ENCODE results near the gene SF3B3. TPM values are rescaled to one million over a fixed set of nuclear protein-coding genes. Genes with fewer than 3 reads are reported as not detected.

The SF3B3 gene
- total RNA-seq = 100 to 1,000 TPM in 1 of 2 donors, 10 to 100 TPM in 1; 94.6 to 123 TPM

- H3K9me3 ChIP-seq = no peaks in the 10 kb centered on the region
- ATAC-seq (ENCODE audit: insufficient number of reproducible peaks, low FRiP score, low read depth) = peak; percentile 89
- H3K27ac ChIP-seq = peak within 1 kb of the TSS; percentile 81 to 86
- peak within 1 kb of the TSS; percentile 78 for H3K4me3 ChIP-seq
- DNase-seq (ENCODE audit: low spot score) = no peak
- peaks cover 12% of the 10 kb centered on the region for H3K36me3 ChIP-seq
- peaks cover 12 to 41% of the 10 kb centered on the region in 2 donors for H3K4me1 ChIP-seq (ENCODE audit: control insufficient read depth in 1 of 2, low read depth in 2 of 2)
- no peaks in the 10 kb centered on the region for H3K27me3 ChIP-seq (replicated peaks; ENCODE audit: insufficient read depth)
- no peak for TF ChIP-seq CTCF (IDR thresholded peaks at IDR 0.05)
These were observed at the start of gene SF3B3 for GRCh38 chr16:70523743-70524398. Gene SF3B3, plus strand, starts transcription at chr16:70523816. Its CDS starts 2,841 bp downstream, at chr16:70526657.

GRCh38 chr16:70474320-70475053 lies 49.1 kb upstream of the SF3B3 start:
- Histone ChIP-seq H3K36me3 (peaks cover 31% of the 10 kb centered on the region), H3K4me1 (ENCODE audit: control insufficient read depth in 1 of 2, low read depth in 2 of 2) (peaks cover 0 to 12% of the 10 kb centered on the region in 2 donors), H3K4me3 (no peak overlapping the region), H3K27me3 (replicated peaks; ENCODE audit: insufficient read depth) (no peaks in the 10 kb centered on the region), H3K9me3 (no peaks in the 10 kb centered on the region), H3K27ac (no peak overlapping the region)
- DNase-seq (ENCODE audit: low spot score) = no peak
- no peak for TF ChIP-seq CTCF (IDR thresholded peaks at IDR 0.05)
- no peak for ATAC-seq (ENCODE audit: insufficient number of reproducible peaks, low FRiP score, low read depth)

- peaks cover 0 to 12% of the 10 kb centered on the region in 2 donors for H3K4me1 ChIP-seq (ENCODE audit: control insufficient read depth in 1 of 2, low read depth in 2 of 2)
- H3K27me3 ChIP-seq (replicated peaks; ENCODE audit: insufficient read depth) = no peaks in the 10 kb centered on the region
- no peak for DNase-seq (ENCODE audit: low spot score)
- no peak for TF ChIP-seq CTCF (IDR thresholded peaks at IDR 0.05)
- no peak for ATAC-seq (ENCODE audit: insufficient number of reproducible peaks, low FRiP score, low read depth)
- no peak overlapping the region for H3K27ac ChIP-seq
- no peak overlapping the region for H3K4me3 ChIP-seq
- no peaks in the 10 kb centered on the region for H3K9me3 ChIP-seq
- peaks cover 39% of the 10 kb centered on the region for H3K36me3 ChIP-seq
These were observed 48.4 kb upstream of the SF3B3 start for GRCh38 chr16:70475054-70475871.

- Histone ChIP-seq H3K36me3 (peaks cover 48% of the 10 kb centered on the region), H3K27me3 (replicated peaks; ENCODE audit: insufficient read depth) (no peaks in the 10 kb centered on the region), H3K27ac (peak overlapping the region in 1 of 2 donors; percentile 56), H3K4me3 (no peak overlapping the region), H3K9me3 (no peaks in the 10 kb centered on the region), H3K4me1 (ENCODE audit: control insufficient read depth in 1 of 2, low read depth in 2 of 2) (peaks cover 0 to 13% of the 10 kb centered on the region in 2 donors)
- no peak for ATAC-seq (ENCODE audit: insufficient number of reproducible peaks, low FRiP score, low read depth)
- no peak for DNase-seq (ENCODE audit: low spot score)
- TF ChIP-seq CTCF (IDR thresholded peaks at IDR 0.05) = no peak
These were observed 47.2 kb upstream of the SF3B3 start for GRCh38 chr16:70476272-70477020.

Data from thoracic aorta (tissue), 2 donors.